HG02981 (cell line): ENCODE measurements around the gene ENAH.
"Not testable (repeated sequence)": the region's sequence is repeated elsewhere in the genome, so short reads cannot be mapped to it uniquely, and the experiment has no call there.

Experiments used
- ATAC-seq: cut with Tn5 transposase; IDR thresholded peaks from one replicate; pipeline ENCODE4 v1.9.1; 2021; ENCODE audit warnings: mild to moderate bottlenecking, moderate library complexity; ENCODE audit not compliant: unreplicated experiment

The ENAH gene

DNA sequence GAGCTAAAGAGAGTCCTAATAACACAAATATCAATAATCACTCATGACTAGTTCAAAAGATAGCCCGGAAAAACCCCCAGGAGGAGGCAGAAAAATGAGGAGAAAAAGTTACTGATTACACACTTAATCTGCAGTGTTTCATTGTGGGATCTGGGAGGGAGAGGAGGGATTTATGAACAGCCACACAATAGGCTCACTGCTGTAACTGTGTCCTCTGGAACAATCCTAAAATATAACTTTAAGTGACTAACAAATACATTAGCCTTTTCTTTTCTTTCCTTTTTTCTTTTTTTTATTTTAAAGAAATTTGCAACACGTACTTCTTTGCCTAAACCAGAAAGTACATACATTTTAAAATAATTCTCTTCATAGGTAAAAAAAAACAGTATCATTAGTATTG lies 118.8 kb downstream of the ENAH start:
- no peak for ATAC-seq

DNA sequence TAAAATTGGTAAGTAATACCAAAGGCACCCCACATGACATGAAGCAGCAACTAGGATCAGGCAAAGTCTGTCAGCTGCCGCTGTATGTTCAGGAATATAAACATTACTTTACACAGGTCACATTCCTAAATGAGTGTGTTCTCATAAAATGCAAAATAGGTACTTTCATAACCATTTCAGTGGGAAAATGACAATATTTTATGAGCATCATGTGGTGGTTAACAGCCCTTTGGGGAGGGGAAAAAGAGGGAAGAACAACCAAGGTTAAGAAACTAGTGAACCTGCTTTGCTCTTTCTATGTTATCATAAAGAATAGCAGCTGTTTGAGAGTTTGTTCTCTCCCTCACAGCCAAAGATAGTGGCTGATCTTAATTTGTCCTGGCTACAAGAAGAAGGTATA lies 119.7 kb downstream of the ENAH start:
- no peak for ATAC-seq

DNA sequence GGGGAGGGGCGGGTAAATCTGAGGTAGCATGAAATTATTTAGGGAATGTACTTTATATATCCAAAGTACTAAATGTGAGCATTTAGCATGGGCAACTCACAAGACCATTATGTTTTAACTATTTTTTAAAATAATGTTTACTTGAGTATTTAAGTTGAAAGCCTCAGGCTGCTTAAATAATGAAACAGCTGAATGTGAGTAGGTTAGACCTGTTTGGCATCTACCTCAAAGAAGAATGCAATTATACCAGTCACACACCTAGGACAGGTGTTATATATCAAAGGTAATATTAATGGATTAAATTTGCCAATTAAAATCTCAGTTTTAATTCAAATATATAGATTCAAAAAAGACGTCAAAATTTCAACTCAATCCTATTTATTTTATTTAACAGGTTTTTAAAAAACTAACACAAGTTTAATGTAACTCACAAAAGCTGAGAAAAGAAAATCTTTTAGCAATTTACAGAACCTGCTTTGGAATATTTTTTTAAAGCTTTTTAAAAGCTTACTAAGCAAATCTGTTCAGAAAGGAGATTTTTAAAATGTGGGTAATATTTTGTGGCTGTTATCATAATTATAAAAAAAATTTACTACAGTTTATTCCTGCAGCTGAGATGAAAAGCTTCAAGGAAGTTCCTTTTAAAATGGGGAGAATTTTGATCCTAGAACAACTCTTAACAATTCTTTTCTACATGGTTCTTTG lies 120.5 kb downstream of the ENAH start:
- no peak for ATAC-seq

GRCh38 chr1:225529726-225530125 lies 123.2 kb downstream of the ENAH start:
- ATAC-seq: no peak

GRCh38 chr1:225527575-225527974 lies 125.3 kb downstream of the ENAH start:
- ATAC-seq: no peak

- ATAC-seq: no peak
Observed at GRCh38 chr1:225526878-225527277, 126.0 kb downstream of the ENAH start.

DNA sequence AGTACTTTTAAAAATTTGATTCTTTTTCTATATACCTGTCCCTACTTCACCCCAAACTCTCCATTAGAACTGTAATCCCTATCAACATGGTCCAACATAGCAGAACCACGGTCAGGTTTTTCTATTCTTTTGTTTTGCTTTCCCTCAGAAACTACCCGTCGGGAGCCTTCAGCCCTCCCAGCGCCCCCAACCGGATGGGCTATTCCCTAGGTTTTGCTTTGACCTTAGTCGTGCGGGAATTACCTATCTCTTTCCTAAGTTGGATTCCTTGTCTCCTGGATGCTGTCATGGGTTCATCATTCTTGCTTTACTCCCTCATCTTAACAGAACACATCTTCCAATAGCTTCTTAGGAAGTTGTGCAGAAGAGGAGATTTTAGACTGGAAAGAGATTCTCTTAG lies 127.5 kb downstream of the ENAH start:
- ATAC-seq: no peak

DNA sequence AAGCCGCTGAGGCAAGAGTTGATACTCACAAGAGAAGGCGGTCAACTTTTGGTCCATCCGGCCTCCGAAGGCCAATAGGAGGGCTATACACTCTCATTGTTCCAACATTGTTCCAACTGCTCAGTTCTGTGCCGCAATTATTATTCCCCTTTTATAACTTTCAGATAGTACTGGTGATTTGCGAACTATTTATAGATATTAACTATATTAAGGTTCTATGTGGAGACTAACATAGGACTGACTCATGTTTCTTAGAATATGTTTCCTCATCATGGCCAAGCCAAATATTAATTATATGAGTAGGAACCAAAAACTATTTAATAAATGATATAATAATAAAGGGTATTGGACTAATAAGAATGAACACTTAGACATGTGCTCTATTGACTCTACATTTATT lies 128.4 kb downstream of the ENAH start:
- no peak for ATAC-seq

- ATAC-seq: no peak
Observed at GRCh38 chr1:225523263-225523950, 129.5 kb downstream of the ENAH start.

DNA sequence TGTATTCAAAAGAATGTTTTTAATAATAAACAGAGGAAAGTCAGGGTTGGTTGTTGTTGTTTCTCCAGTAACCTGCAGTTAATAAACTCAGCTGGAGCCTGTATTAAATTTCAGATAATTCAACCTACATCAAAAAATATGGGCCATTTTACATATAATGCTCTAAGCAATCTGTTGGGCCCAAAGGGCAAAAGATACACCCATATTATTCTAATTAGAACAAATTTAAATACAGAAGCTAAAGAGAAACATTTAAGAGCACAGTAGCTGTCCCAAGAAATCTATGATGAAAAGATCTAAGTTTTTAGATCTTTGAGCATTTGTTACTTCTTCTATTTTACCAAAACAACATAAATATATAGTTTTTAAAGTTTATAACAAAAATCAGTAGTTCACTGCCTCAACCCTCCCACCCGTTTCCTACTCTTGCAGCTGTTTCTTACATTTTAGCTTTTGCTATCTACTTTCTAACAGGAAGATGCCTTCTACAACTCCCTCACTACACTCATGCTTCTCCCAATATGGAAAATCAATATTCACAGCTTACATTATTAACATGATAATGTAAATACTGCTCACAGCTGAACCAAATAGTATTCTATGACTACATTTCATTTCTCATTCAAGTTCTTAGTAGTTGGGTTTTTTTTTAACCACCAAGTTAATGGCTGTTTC lies 130.2 kb downstream of the ENAH start:
- ATAC-seq: no peak

DNA sequence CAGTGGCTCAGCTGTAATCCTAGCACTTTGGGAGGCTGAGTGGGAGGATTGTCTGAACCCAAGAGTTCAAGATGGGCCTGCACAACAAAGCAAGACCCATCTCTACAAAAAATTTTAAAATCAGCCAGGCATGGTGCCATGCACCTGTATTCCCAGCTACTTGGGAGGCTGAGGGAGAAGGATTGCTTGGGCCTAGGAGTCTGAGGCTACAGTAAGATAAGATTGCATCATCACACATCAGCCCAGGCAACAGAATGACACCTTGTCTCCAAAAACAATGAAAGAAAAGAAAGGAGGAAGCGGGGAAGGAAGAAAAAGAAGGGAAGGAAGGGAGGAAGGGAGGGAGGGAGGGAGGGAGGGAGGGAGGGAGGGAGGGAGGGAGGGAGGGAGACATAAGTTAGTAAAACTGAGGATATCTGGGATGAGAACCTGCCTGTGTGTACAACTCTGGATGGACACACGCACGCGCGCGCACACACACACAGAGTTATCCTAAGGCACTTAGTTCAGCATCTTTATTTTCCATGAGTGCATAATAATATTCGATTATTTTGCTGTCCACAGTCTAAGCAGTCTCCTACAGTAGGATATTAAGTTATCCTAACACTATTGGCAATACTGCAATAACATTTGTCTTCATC lies 132.2 kb downstream of the ENAH start:
- no peak for ATAC-seq

DNA sequence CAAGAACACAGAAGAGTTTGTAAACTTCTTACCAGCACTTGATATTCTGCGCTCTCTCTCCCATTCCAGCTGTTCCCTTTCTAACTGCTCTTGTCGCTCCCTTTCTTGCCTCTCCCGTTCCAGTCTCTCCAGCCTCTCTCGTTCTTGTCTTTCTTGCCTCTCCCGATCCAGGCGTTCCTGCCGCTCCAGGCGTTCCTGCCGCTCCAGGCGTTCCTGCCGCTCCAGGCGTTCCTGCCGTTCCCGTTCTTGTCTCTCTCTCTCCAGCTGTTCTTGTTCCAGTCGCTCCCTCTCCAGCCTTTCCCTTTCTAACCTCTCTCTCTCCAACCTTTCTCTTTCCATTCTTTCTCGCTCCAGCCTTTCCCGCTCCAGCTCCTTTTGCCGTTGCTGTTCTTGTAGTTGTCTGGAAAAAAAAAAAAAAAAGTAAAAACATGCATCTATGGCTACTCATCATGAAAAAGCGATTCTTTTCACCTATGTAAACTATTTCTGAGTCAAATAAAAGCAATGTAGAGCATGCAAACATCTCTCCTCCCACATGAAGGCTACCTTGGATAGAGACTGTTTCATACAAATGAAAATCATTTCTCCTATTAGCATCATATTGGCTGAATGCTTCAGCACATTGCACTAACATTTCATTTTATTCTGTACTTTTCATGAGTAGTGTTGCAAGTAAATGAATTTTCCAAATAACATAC lies 133.6 kb downstream of the ENAH start:
- ATAC-seq: no peak

DNA sequence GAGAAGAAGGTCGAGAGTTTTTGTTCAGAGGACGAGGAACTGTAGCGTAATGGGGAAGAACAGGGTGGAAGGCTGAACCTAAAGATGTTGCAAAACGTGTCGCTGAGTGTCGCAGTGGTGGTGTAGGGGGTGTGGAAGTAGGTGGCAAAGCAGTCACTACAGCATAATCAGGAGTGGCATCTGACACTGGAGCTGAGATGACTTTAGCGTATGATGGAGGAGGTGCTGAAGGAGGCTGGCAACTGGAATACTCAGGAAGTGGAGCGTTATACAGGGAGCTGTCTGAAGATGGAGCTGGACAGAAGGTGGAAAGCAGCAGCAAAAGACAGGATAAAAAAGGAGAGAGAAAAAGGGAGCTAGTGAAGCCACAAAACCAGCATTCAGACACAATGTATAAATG lies 135.2 kb downstream of the ENAH start:
- ATAC-seq: no peak

- no peak for ATAC-seq
Observed at GRCh38 chr1:225517221-225517620, 135.7 kb downstream of the ENAH start.

DNA sequence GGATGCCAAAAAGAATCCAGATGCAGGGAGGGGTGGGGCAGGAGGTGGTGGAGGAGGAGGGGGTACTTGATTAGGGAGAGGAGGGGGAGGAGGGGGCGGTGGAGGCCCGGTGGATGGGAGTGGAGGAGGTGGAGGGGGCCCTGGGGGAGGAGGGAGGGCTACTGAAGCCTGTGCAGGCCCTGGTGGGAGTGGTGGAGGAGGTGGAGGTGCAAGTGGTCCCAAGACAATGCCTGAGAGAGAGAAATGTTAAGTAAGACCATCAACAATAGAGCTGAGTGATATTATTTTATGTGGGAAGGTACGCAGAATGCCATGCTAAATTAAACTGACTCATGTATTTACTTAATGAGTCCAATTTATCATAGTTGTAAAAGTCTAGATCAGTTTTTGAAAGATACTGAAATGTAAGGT lies 138.2 kb downstream of the ENAH start:
- no peak for ATAC-seq

DNA sequence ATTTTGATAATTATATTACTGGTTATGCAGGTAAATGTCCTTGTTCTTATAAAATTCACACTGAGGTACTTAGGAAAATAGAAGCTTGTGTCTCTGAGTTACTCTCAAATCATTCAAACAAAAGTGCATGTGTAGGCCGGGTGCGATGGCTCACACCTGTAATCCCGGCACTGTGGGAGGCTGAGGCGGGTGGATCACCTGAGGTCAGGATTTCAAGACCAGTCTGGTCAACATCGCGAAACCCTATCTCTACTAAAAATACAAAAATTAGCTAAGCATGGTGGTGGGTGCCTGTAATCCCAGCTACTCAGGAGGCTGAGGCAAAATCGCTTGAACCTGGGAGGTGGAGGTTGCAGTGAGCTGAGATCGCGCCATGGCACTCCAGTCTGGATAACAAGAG lies 139.3 kb downstream of the ENAH start:
- ATAC-seq: not testable (repeated sequence)

- ATAC-seq: no peak
Observed at GRCh38 chr1:225511828-225512381, 141.0 kb downstream of the ENAH start.

DNA sequence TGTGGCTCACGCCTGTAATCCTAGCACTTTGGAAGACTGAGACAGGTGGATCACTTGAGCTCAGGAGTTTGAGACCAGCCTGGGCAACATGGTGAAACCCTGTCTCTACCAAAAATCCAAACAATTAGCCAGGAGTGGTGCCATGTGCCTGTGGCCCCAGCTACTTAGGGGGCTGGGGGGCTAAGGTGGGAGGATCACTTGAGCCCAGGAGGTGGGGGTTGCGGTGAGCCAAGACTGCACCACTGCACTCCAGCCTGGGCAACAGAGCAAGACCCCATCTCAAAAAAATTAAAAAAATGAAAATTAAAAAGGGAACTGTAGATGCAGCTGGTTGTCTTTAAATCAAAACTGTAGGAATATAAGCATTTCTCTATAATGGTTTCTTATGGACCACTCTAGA lies 142.2 kb downstream of the ENAH start:
- ATAC-seq: not testable (repeated sequence)

- ATAC-seq: no peak
Observed at GRCh38 chr1:225509770-225510169, 143.2 kb downstream of the ENAH start.

- no peak for ATAC-seq
Observed at GRCh38 chr1:225509376-225509707, 143.6 kb downstream of the ENAH start.
